HepG2 (cell line): ENCODE results near the gene ARL4D. TPM values are rescaled to one million over a fixed set of nuclear protein-coding genes. Genes with fewer than 3 reads are reported as not detected.
A peak's percentile ranks its signal among the peaks of the same experiment; 100 is the strongest.

Experiments used
- BCLAF1 ChIP-seq: fragments of 450-650 bp; IDR thresholded peaks from 2 replicates; pipeline ENCODE4 v1.6.1; 2017; ENCODE audit warnings: mild to moderate bottlenecking
- ELF4 ChIP-seq: sonication (generic); formaldehyde crosslinking; IDR thresholded peaks from 2 replicates; pipeline ENCODE4 v1.5.0; 2020; ENCODE audit warnings: missing genetic modification reagents, mild to moderate bottlenecking, moderate library complexity, borderline replicate concordance
- GATA4 ChIP-seq: sonication (generic); IDR thresholded peaks from 2 replicates; pipeline ENCODE4 v1.6.1; 2016; ENCODE audit warnings: antibody characterized with exemption, low read depth, borderline replicate concordance
- HIVEP1 ChIP-seq: sonication (generic); formaldehyde crosslinking; IDR thresholded peaks from 2 replicates; pipeline ENCODE4 v1.4.0; 2020; ENCODE audit warnings: mild to moderate bottlenecking, missing genetic modification reagents
- HNRNPH1 ChIP-seq: fragments of 200-400 bp; formaldehyde crosslinking; optimal IDR thresholded peaks from 2 replicates; pipeline ENCODE3; 2017; ENCODE audit warnings: mild to moderate bottlenecking, low read depth, low read length
- HOXA5 ChIP-seq: sonication (generic); formaldehyde crosslinking; IDR thresholded peaks from 2 replicates; pipeline ENCODE4 v1.4.0; 2020; ENCODE audit warnings: missing genetic modification reagents
- KLF12 ChIP-seq: sonication (generic); formaldehyde crosslinking; IDR thresholded peaks from 2 replicates; pipeline ENCODE4 v1.4.0; 2020; ENCODE audit warnings: missing genetic modification reagents, borderline replicate concordance
- LRRFIP1 ChIP-seq: sonication (generic); formaldehyde crosslinking; conservative IDR thresholded peaks from 2 replicates; pipeline ENCODE4 v1.4.0; 2020; ENCODE audit warnings: missing genetic modification reagents
- MLXIP ChIP-seq: sonication (generic); formaldehyde crosslinking; IDR thresholded peaks from 2 replicates; pipeline ENCODE4 v1.9.0; 2021; ENCODE audit warnings: missing genetic modification reagents, borderline replicate concordance
- PTBP1 ChIP-seq: fragments of 200-400 bp; formaldehyde crosslinking; IDR thresholded peaks from 2 replicates; pipeline ENCODE4 v1.6.1; 2018; ENCODE audit warnings: low read length, low read depth; ENCODE audit not compliant: poor library complexity, severe bottlenecking
- SRF ChIP-seq: IDR thresholded peaks from 2 replicates; pipeline ENCODE4 v1.6.1; 2011; ENCODE audit warnings: mild to moderate bottlenecking, low read depth, low read length, moderate library complexity
- ZBTB42 ChIP-seq: sonication (generic); formaldehyde crosslinking; IDR thresholded peaks from 2 replicates; pipeline ENCODE4 v1.5.0; 2020; ENCODE audit warnings: mild to moderate bottlenecking, missing genetic modification reagents
- ZC3H13 ChIP-seq: sonication (generic); formaldehyde crosslinking; IDR thresholded peaks from 2 replicates; pipeline ENCODE4 v1.8.1; 2023; ENCODE audit warnings: mild to moderate bottlenecking, missing genetic modification reagents, moderate library complexity
- ZFP36 ChIP-seq: fragments of 150-350 bp; IDR thresholded peaks from 2 replicates; pipeline ENCODE4 v1.6.1; 2018; ENCODE audit warnings: borderline replicate concordance, low read length, low read depth; ENCODE audit not compliant: partially characterized antibody
- ZMYM4 ChIP-seq: sonication (generic); formaldehyde crosslinking; IDR thresholded peaks from 2 replicates; pipeline ENCODE4 v1.8.1; 2023; ENCODE audit warnings: mild to moderate bottlenecking, missing genetic modification reagents
- ZNF24 ChIP-seq: fragments of 450-650 bp; IDR thresholded peaks from 2 replicates; pipeline ENCODE4 v1.6.1; 2017; ENCODE audit warnings: antibody characterized with exemption, mild to moderate bottlenecking
- ZNF414 ChIP-seq: sonication (generic); formaldehyde crosslinking; IDR thresholded peaks from 2 replicates; pipeline ENCODE4 v1.5.0; 2020; ENCODE audit warnings: missing genetic modification reagents
- ZNF614 ChIP-seq: IDR thresholded peaks from 2 replicates; pipeline ENCODE4 v1.6.1; 2018; ENCODE audit warnings: missing biosample characterization, missing genetic modification reagents, inconsistent platforms, borderline replicate concordance
- ZNF616 ChIP-seq: sonication (generic); formaldehyde crosslinking; IDR thresholded peaks from 2 replicates; pipeline ENCODE4 v1.5.0; 2020; ENCODE audit warnings: low read depth, mild to moderate bottlenecking, missing genetic modification reagents
- ZNF773 ChIP-seq: sonication (generic); formaldehyde crosslinking; IDR thresholded peaks from 2 replicates; pipeline ENCODE4 v1.4.0; 2020; ENCODE audit warnings: missing genetic modification reagents, borderline replicate concordance
- polyA plus RNA-seq, 8 experiments: library from polyadenylated mRNA; depleted of rRNA in 3 of 8; stranded (reverse) in 7 of 8; unstranded in 1 of 8; fragments of >200 nt; fragmentation: Illumina TruSeq in 4 of 8; extraction: Trizol in 4 of 8; gene quantifications; 2 replicates each; pipeline versions ENCODE4 v1.2.1 to v1.2.3, GENCODE V29; 2011 to 2016; ENCODE audit warnings: low read depth in 4 of 8, missing spikeins in 1 of 8, mixed read lengths in 1 of 8; ENCODE audit not compliant: insufficient read depth in 1 of 8
- total RNA-seq, 5 experiments: library from RNA; depleted of rRNA; stranded (reverse); fragments of >200 nt; fragmentation: Illumina TruSeq; extraction: Trizol; gene quantifications; 2 replicates each; pipeline ENCODE4 v1.2.3, GENCODE V29; 2016; ENCODE audit warnings: low read depth in 1 of 5

Gene ARL4D
- total and polyA plus RNA-seq, 2 of the 13 experiments (the other 11 are each of a cell fraction or from before 2014, with no cell fraction given): 9.0 to 25.9 TPM

- TF ChIP-seq MLXIP (CRISPR knock-in tag) (no peak), HIVEP1 (no peak), ELF4 (CRISPR knock-in tag) (no peak), BCLAF1 (no peak), PTBP1 (no peak), HNRNPH1 (peak; percentile 66), ZNF614 (CRISPR knock-in tag) (no peak), ZNF414 (no peak), ZNF616 (CRISPR knock-in tag) (0 out of 2 replicates have a peak, but pooled peaks have one; percentile 63), HOXA5 (peak; percentile 76; the same call in 1 of the 2 replicates), ZNF24 (no peak), ZFP36 (no peak), GATA4 (peak; percentile 29; the same call in 1 of the 2 replicates), ZBTB42 (CRISPR knock-in tag) (no peak), ZNF773 (CRISPR knock-in tag) (no peak), LRRFIP1 (CRISPR knock-in tag) (no peak), KLF12 (CRISPR knock-in tag) (0 out of 2 replicates have a peak, but pooled peaks have one; percentile 35), SRF (no peak), ZMYM4 (CRISPR knock-in tag) (peak; percentile 25; the same call in 1 of the 2 replicates), ZC3H13 (CRISPR knock-in tag) (no peak; the same call in 1 of the 2 replicates)
Measured at GRCh38 chr17:43388359-43389045, 10.3 kb upstream of the ARL4D start (continued).
